ENCODE results near the gene DPYSL5. TPM values are rescaled to one million over a fixed set of nuclear protein-coding genes. Genes with fewer than 3 reads are reported as not detected.

The DPYSL5 gene
- total RNA-seq, 1 experiment from 2014 or later, result not detected

GRCh38 chr2:26838121-26838906 is 9.6 kb upstream of the DPYSL5 start:
- H3K4me3 ChIP-seq, result no peak overlapping the region
- H3K9me3 ChIP-seq, result no peaks in the 10 kb centered on the region
- H3K36me3 ChIP-seq, result no peaks in the 10 kb centered on the region
- H3K27me3 ChIP-seq, result peaks cover 20% of the 10 kb centered on the region
- DNase-seq, result no peak

DNA sequence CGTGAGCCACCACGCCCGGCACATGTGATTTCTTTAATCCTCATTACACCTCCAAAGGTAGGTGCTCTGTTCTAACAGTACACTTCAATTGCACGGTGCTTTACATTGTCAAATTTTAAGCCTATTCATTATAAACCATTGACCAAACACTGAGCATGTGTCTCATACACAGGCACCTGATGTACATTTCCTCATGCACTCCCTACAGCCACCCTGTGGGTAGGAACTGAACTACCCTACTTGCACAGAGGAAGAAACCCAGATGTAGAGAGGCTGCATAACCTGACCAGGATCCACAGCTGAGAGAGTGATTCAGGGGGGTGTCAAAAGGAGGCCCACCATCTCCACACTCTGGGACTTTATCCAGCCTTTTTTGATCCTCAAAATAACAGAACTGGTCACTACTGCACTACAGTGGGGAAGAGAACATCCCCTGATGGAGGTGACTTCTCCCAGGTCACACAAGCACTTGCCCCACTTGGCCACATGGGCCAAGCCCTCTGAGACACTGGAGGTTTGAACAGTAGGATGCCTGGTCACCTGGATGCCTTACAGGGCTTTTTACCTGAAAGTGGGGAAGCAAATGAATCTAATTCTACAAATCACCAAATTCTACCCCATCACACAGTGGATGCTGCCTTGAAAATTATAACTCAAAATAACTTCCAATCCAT is 6.9 kb upstream of the DPYSL5 start:
- H3K4me3 ChIP-seq, result no peak overlapping the region

DNA sequence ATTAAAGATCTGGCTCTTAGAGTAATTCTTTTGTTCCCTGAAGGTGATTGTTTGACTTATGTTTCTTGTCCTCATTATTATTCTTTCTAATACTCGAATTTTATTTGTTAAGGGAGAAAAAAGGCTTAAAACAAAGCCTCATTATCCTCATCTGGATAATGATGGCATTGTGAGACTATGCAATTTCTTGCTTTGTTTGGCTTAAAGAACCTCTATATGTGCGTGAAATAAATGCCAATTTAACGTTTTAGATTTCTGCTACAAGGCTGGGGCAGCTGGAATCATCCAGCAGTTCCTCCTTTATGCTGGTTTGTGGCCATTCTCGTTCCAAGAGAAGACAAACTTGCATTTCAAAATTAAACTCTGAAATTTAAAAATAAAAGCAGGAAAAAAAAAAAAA is 4.9 kb upstream of the DPYSL5 start:
- H3K9me3 ChIP-seq, result no peaks in the 10 kb centered on the region
- no peaks in the 10 kb centered on the region for H3K36me3 ChIP-seq
- peaks cover 37% of the 10 kb centered on the region for H3K27me3 ChIP-seq
- no peak for DNase-seq
- H3K4me3 ChIP-seq, result no peak overlapping the region

More for the DNA sequence above, 6.9 kb upstream of the DPYSL5 start:
- H3K27me3 ChIP-seq, result peaks cover 22% of the 10 kb centered on the region
- DNase-seq, result no peak
- H3K36me3 ChIP-seq, result no peaks in the 10 kb centered on the region
- H3K9me3 ChIP-seq, result no peaks in the 10 kb centered on the region

- Histone ChIP-seq H3K36me3 (no peaks in the 10 kb centered on the region), H3K27me3 (peaks cover 44% of the 10 kb centered on the region), H3K4me3 (no peak overlapping the region), H3K9me3 (no peaks in the 10 kb centered on the region)
- DNase-seq, result no peak
Observed at GRCh38 chr2:26845021-26845420, 2.9 kb upstream of the DPYSL5 start.

GRCh38 chr2:26846334-26847306 is 1.3 kb upstream of the DPYSL5 start:
- no peaks in the 10 kb centered on the region for H3K9me3 ChIP-seq
- H3K27me3 ChIP-seq, result peaks cover 55% of the 10 kb centered on the region
- H3K4me3 ChIP-seq, result no peak overlapping the region
- peak; percentile 66 for DNase-seq
- H3K36me3 ChIP-seq, result no peaks in the 10 kb centered on the region

GRCh38 chr2:26847307-26847654 is 651 bp upstream of the DPYSL5 start:
- no peaks in the 10 kb centered on the region for H3K9me3 ChIP-seq
- no peak for DNase-seq
- H3K36me3 ChIP-seq, result no peaks in the 10 kb centered on the region
- peaks cover 61% of the 10 kb centered on the region for H3K27me3 ChIP-seq
- no peak overlapping the region for H3K4me3 ChIP-seq

DNA sequence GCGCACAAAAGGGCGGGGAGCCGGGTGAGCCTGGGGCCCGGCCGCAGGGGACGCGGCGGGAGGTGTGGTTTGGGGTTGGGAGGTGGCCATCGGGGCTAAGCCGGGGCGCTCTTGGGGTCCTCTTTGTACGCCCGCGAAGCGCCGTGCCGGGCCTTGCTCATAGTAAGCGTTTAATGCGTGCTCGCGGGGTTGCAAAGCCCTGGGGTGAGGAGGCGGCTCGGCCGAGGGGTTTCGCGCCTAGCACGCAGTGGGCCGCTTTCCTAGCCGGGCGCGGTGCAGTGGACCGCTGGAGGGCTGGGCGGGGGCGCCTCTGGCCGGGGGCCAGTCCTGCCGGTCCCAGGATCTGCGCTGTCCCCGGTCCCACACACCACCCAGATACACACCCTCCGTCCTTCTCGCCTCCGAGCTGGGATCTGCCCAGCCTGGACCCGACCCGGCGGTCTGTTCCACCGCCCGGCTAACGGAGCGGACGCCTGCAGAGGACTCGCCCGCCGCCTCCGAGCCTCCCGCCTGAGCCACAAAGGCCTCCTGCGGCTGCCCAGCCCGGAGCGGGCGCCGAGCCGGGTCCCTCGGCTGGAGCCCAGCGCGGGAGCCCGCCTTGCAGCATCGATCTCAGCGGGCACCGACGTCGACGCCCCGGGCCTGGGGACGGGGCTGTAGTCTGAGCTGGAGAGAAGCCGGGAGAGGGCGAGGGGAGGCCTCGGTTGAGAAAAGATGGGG is 564 bp downstream of the DPYSL5 start:
- Histone ChIP-seq H3K27me3 (peaks cover 61% of the 10 kb centered on the region), H3K36me3 (no peaks in the 10 kb centered on the region), H3K4me3 (no peak overlapping the region; the same call in 1 of the 2 replicates), H3K9me3 (no peaks in the 10 kb centered on the region)
- peak; percentile 38 for DNase-seq

- Histone ChIP-seq H3K27me3 (peaks cover 61% of the 10 kb centered on the region), H3K4me3 (no peak overlapping the region), H3K9me3 (no peaks in the 10 kb centered on the region), H3K36me3 (no peaks in the 10 kb centered on the region)
- DNase-seq, result no peak
Observed at GRCh38 chr2:26849056-26849999, 1.4 kb downstream of the DPYSL5 start.

GRCh38 chr2:26850000-26850431 is 2.1 kb downstream of the DPYSL5 start:
- Histone ChIP-seq H3K4me3 (no peak overlapping the region), H3K9me3 (no peaks in the 10 kb centered on the region), H3K27me3 (peaks cover 61% of the 10 kb centered on the region), H3K36me3 (no peaks in the 10 kb centered on the region)
- no peak for DNase-seq

DNA sequence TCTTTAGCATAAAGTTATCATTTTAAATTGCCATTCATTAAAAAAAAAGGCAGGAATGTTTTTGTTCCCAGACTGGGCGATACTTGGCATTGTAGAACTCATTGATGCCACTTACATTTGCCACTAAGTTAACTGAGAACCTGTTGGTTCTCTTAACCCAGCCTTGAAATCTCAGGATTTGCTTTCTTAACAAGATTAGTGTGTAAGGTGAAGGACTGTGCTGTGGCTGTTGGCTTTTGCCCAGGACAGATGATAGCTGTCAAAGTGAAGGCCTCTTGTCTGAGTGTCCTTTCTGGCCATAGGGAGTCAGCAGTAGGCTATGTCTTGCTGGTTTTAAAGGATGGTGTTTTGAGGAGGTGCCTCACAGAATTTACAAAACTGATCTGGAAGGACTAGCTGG is 2.6 kb downstream of the DPYSL5 start:
- no peaks in the 10 kb centered on the region for H3K9me3 ChIP-seq
- peaks cover 58% of the 10 kb centered on the region for H3K27me3 ChIP-seq
- H3K4me3 ChIP-seq, result no peak overlapping the region
- no peak for DNase-seq
- no peaks in the 10 kb centered on the region for H3K36me3 ChIP-seq

DNA sequence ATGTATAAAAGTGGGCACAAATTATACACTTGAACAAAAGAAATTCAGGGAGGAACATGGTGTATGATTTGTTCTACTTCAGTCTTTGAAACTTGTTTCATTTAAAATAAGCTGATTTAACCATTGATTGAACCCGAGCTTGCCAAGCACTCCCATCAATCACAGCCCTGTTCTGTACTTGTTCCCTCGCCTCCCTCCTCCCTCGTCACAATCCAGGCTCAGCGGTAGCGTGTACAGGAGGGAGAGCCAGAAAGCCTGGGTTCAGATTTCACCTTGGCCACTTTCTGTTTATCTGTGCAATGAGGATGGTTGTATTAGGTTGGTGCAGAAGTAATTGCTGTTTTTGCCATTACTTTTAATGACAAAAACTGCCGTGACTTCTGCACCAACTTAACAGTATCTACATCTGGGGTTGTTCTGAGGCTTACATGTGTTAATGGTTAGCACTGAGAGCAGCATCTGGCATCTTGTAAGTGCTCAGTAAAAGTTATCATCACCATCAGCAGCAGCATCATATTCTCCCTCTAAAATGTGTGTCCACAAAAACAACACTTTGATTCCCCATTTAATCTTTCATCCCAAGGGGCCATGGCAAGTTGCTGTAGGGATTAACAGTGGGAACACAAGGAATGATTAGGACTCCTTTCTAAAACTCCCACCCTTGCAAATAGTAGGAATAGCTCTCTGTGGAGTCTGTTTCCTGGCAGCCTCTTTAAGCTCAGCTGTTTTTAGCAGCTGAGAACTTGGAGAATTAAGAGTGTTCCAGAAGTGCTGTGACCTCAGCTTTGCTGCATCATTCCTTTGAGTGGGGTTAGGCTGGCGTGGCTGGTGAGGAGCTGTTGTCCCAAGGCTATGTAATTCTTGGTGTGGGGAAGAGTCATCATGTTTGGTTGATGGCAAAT is 4.7 kb downstream of the DPYSL5 start:
- H3K4me3 ChIP-seq, result no peak overlapping the region
- no peaks in the 10 kb centered on the region for H3K36me3 ChIP-seq
- DNase-seq, result no peak
- H3K27me3 ChIP-seq, result peaks cover 48% of the 10 kb centered on the region
- no peaks in the 10 kb centered on the region for H3K9me3 ChIP-seq

GRCh38 chr2:26853751-26854150 is 5.8 kb downstream of the DPYSL5 start:
- no peaks in the 10 kb centered on the region for H3K9me3 ChIP-seq
- DNase-seq, result no peak
- H3K27me3 ChIP-seq, result peaks cover 39% of the 10 kb centered on the region
- no peaks in the 10 kb centered on the region for H3K36me3 ChIP-seq
- H3K4me3 ChIP-seq, result no peak overlapping the region

DNA sequence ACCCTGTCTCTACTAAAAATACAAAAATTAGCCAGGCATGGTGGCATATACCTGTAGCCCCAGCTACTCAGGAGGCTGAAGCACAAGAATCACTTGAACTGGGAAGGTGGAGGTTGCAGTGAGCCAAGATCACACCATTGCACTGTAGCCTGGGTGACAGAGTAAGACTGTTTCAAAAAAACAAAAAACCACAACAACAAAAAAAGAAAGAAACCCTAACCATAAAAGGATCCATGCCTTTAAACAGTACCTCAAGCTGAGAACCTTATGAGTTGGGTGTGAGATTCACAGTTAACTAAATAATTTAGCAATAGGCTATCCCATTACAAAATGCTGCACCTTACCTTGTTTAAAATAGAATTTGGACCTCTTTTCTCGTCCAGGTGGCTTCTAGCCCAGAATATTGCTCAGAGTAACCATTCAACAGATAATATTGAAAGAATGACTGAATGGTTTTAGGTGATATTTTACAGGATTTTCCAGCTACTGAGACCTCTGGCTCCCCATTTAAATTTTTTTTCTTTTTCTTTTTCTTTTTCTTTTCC is 6.4 kb downstream of the DPYSL5 start:
- Histone ChIP-seq H3K27me3 (peaks cover 37% of the 10 kb centered on the region), H3K36me3 (no peaks in the 10 kb centered on the region), H3K4me3 (no peak overlapping the region), H3K9me3 (no peaks in the 10 kb centered on the region)
- DNase-seq, result no peak

DNA sequence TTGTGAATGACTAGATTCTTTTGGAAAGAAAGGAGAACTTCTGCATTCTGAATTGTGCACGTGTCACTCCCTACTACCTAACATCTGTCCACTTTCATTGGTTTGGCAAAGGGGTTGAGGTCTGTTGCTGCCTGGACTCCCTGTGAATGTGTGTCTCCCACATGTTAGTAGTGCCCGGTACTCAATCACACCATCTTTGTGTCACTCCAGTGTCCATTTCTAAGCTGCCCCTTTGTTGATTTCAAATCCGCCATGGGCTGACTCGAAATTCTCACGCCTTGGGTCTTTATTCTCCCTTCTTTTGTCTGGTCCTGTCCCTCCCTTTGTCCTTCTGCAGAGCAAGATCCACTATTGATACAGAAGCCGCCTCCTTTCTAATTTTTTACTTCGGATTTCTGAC is 7.5 kb downstream of the DPYSL5 start:
- Histone ChIP-seq H3K36me3 (no peaks in the 10 kb centered on the region), H3K27me3 (peaks cover 32% of the 10 kb centered on the region), H3K4me3 (no peak overlapping the region), H3K9me3 (no peaks in the 10 kb centered on the region)
- no peak for DNase-seq

Data from MG63 (cell line).